Stimulated activated naive CD8-positive, alpha-beta T cell treated with anti-CD3 and anti-CD28 coated beads, Interleukin-15, Interleukin-2, amounts not matched to agents 100 U/mL and 50 U/mL, for 24 hours (primary cell): ENCODE data around the gene DNPEP.
"Not testable (repeated sequence)": the region's sequence is repeated elsewhere in the genome, so short reads cannot be mapped to it uniquely, and the experiment has no call there.

ENCODE experiments used
- ATAC-seq: fragments of 150-1000 bp; cut with Tn5 transposase; one replicate; pipeline ENCODE4 v1.10.0; 2021
- DNase-seq: peaks from one replicate; pipeline ENCODE4 v3.0.0; 2021

Gene DNPEP

GRCh38 chr2:219419331-219420197, 31.9 kb upstream of the DNPEP start:
- DNase-seq (no peak), ATAC-seq (no peak)

GRCh38 chr2:219419012-219419324, 31.3 kb upstream of the DNPEP start:
- DNase-seq (no peak), ATAC-seq (no peak)

- ATAC-seq (no peak), DNase-seq (no peak)
These were observed 30.7 kb upstream of the DNPEP start, which contains the start of gene DES for GRCh38 chr2:219418155-219419011. DES (plus strand) TSS chr2:219418377; CDS start chr2:219418463, 86 bp downstream.

- ATAC-seq (no peak), DNase-seq (no peak)
These were observed 29.7 kb upstream of the DNPEP start for GRCh38 chr2:219417374-219417773.

- DNase-seq (no peak), ATAC-seq (no peak)
These were observed 29.2 kb upstream of the DNPEP start for GRCh38 chr2:219416938-219417337.

GRCh38 chr2:219416235-219416602, 28.5 kb upstream of the DNPEP start:
- DNase-seq = no peak
- no peak for ATAC-seq

- DNase-seq = no peak
- no peak for ATAC-seq
These were observed 28.0 kb upstream of the DNPEP start for GRCh38 chr2:219415580-219416234.

- ATAC-seq = no peak
- no peak for DNase-seq
These were observed 27.1 kb upstream of the DNPEP start for GRCh38 chr2:219414857-219415256.

- DNase-seq (no peak), ATAC-seq (no peak)
These were observed 22.7 kb upstream of the DNPEP start for GRCh38 chr2:219410390-219410789.

GRCh38 chr2:219409619-219410018, 21.9 kb upstream of the DNPEP start:
- no peak for DNase-seq
- no peak for ATAC-seq

- DNase-seq (no peak), ATAC-seq (no peak)
These were observed 20.9 kb upstream of the DNPEP start for GRCh38 chr2:219408631-219409030.

- DNase-seq (no peak), ATAC-seq (no peak)
These were observed 20.5 kb upstream of the DNPEP start for GRCh38 chr2:219408204-219408603.

GRCh38 chr2:219407343-219407742, 19.6 kb upstream of the DNPEP start:
- not testable (repeated sequence) for DNase-seq, ATAC-seq

- DNase-seq (no peak), ATAC-seq (no peak)
These were observed 19.1 kb upstream of the DNPEP start for GRCh38 chr2:219406861-219407230.

- ATAC-seq = no peak
- no peak for DNase-seq
These were observed 18.5 kb upstream of the DNPEP start for GRCh38 chr2:219405958-219406860.

GRCh38 chr2:219405451-219405850, 17.7 kb upstream of the DNPEP start:
- ATAC-seq (no peak), DNase-seq (no peak)

- ATAC-seq (no peak), DNase-seq (no peak)
These were observed 17.2 kb upstream of the DNPEP start for GRCh38 chr2:219404954-219405353.

GRCh38 chr2:219404291-219404910, 16.7 kb upstream of the DNPEP start:
- ATAC-seq (no peak), DNase-seq (no peak)

- no peak for ATAC-seq
- no peak for DNase-seq
These were observed 16.1 kb upstream of the DNPEP start for GRCh38 chr2:219403861-219404260.

- peak; percentile 68 for ATAC-seq
- DNase-seq = peak; percentile 60
These were observed 15.2 kb upstream of the DNPEP start for GRCh38 chr2:219402665-219403515.
